Measurements from ENCODE around the gene IL2RA.
"Not testable (repeated sequence)": the region's sequence is repeated elsewhere in the genome, so short reads cannot be mapped to it uniquely, and the experiment has no call there.

The IL2RA gene

DNA sequence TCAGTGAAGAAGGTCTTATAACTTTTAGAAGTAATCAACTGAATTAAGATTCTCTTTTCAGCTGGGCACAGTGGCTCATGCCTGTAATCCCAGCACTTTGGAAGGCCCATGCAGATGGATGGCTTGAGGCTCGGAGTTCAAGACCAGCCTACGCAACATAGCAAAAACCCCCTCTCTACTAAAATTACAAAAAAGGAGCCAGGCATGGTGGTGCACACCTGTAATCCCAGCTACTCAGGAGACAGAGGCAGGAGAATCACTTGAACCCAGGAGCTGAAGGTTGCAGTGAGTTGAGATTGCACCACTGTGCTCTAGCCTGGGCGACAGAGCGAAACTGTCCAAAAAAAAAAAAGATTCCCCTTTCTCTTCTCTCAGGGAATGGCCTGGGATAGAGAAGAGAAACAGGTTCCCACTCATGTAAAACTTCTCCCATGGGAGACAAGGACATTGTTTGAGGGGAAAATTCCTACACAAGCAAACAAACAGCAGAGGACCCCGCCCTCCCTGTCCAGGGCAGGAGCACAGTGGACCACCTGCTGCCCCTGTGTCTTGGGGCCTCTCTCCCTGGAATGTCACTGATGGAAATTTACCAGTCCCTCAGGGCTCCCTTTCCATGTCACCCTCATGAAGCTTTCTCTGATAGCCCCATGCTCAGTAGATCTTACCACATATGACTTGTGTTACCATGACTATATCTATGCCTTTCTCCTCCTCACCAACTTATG is 5.6 kb downstream of the IL2RA start:
- no peak for DNase-seq

DNA sequence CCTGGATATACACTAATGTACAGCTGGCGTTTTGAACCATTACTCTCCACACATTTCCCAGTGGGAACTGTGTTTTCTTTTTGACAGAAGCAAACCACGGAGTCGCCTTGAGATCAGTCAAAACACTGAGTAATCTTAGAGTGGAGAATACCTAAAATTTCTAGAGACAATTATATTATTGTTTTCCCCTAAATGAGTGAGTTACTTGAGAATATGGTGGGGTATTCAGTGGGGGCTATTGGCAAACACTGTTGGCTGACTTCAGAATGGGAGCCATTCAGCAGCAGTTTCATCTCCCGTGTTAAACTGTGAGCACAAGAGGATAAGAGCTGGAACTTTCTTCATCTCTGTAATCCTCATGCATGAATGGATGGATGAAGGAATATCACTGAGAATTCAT is 6.2 kb downstream of the IL2RA start:
- DNase-seq, result no peak

DNA sequence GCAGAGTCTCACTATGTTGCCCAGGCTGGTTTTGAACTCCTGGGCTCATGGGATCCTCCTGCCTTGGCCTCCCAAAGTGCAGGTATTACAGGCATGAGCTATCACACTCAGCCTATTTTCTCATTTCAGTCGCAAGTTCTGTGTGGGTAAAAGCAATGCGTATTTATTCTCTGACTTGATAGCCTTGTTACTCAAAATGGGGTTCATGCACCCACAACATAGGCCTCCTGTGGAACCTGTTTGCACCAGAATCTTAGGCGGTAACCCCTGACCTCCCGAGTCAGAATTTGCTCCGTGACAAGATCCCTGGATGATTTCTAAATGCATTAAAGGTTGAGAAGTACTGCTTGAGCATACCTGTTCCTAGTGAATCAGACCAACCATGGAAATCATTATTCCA is 7.3 kb downstream of the IL2RA start:
- DNase-seq, result no peak

DNA sequence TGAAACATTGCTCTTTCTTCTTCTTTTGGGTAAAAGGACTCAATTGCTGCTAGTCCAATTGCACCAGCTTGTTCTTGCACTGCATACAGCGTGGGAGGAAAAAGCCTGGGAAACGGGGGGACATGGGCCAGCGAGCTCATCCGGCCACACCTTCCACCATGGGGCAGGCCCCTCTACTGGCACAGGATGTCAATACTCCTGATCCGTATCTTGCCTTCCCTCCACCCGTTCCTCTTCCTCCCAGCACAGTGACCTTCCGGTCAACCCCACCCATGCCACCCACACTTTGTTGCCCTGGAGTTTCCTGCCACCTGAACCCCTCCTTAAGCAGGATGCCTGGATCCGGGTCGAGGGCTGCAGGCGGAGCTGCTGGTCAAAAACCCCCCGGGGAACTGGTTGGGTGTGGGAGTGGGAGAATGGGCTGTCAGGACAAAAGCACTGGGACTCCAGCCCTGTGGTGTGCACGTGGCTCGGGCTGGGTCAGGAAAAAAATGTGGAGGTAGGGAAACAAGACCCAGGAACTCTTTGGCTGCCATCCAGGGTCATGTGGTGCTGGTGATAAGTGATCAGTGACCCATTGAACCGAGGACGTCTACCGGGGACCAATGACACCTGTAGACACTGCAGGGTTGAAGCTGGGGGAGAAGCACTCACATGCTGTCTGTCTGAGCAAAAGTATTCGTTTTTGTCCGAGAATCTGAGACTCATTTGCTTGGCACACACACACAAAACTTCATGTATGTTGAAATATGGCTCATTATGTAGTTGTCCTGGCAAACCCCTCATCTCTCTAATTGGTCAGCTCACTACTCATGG is 8.1 kb downstream of the IL2RA start:
- DNase-seq, result peak; percentile 58

DNA sequence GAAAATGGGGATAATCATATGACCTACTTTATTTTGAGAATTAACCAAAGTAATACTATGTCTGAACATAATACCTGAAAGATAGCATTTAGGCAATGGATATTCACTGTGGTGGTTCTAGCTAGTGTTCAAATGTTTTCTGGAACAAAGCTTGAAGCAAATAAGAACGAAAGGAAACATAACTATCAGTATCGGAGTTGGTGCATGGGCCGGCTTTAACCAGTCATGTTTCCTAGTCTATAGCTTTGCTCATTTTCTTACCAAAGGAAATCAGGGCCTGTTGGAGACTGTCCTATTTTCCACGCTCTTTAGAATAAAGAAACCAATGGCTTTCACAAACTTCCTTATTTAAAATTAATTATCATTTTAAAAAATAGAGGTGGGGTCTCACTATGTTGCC is 8.9 kb downstream of the IL2RA start:
- DNase-seq, result no peak

DNA sequence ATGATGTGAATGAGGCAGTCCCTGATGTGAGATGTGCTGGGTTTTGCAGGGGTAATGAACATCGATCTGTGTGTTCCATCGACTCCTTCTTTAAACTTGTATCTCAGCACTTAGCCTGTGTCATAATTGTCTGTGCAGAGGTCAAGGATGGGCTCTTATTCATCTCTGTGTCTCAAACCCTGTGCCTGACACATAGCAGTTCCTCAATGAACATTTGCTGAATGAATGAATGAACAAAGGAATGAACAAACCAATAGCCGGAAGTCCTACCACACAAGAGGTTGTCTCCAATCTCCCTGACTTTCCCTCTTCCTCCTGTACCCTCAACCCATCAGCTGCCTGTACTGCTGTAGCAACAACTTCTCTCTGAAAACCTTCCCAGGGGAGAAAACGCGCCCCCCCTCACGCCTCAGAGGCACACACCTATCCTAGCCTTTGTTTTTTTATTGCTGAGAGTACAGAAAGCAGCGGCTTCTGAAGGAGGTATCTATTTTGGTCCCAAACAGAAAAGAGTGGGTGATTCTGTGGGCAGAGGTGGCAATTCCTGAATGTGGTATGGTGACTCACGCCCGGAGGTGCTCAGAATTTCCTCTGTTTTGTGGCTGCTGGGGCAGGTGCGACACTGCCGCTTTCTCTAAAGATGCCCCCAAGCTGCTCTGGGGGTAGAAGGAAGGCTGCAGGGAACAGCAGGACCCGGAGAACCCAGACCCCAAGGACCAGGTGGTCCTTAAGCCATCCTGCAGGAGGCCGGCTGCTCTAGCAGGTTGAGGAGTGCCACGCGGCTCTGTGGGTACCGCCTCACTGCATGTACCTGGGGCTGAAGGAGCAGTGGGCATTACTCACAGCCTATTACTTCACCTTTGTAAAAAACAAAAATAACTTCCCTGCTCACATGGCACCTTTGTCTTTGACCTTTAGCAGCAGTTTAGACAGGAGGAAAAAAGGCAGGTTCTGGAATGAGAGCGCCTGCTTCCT is 9.6 kb downstream of the IL2RA start:
- peak; percentile 90 for DNase-seq

DNA sequence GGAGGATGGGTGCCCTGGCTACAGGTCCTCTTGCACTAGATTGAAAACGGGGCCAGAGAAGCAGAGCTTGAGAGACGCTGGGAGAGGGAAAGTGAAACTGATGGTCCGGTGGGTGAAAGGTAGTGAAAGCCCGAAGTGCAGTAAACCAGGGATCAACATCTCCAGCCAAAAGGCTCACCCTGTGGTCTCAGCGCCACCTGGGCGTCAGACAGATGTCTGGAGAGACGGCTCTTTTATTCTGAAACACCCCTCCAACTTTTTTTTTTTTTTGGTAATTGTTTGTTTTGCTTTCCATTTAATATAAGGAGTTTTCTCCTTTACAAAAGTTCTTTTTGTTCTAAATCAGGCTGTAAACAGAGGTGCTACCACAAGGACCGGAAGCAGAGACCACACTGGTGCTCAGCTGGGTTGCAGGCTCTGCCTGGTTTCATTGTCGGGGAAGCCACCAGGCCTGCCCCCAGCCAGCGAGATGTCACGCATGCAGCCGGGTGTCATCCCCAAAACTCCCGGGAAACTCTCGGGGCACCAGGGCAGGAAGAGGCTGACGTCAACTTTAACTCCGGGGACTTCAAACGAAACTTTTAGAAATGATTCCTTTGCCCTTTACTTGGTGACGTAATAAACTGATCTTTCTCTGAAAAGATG is 11.2 kb downstream of the IL2RA start:
- DNase-seq, result peak; percentile 96

DNA sequence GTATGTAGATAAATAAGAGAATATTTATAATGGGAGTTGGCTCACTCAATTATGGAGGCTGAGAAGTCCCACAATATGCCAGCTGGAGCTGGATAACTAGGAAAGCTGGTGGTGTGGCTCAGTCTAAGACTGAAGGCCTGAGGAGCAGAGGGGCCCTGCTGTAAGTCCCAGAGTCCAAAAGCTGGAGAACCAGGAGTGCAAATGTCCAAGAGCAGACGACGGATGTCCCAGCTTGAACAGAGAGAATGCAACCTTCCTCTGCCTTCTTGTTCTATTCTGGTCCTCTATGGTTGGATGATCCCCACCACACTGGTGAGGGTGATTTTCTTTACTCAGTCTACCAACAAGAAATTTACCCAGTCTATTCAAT is 13.2 kb downstream of the IL2RA start:
- no peak for DNase-seq

DNA sequence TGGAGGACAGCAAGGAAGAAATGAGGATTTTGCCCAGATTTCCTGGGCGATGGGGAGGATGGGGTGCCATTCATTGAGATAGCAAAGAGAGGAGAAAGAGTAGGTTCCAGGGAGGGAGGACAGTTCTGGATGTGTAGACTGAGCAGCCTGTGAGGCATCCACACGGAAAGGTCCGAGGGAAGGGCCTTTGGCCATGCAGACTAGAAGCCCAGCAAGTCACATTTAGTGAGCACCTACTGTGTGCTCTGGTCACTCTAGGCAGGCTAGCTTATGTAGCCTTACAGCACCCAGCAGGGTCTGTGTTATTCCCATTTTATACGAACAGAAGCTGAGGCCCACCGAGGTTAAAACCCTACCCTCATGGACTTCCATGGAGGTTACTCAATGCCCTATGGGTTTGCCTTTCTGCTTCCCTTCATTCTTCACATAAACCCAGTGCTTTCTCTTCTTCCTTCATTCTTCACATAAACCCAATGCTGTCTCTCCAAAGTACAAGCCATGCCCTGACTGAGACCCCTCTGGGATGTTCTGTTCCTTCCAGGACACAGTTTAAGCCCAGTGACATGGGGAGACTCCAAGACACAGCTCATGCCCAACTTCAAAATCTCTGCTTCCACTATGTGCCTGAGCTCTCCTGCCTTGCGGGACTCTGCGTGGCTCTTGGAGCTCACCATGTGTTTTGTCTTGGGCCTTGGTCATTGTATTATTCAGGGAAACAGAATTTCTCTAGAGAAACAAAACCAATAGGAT is 13.7 kb downstream of the IL2RA start:
- no peak for DNase-seq

DNA sequence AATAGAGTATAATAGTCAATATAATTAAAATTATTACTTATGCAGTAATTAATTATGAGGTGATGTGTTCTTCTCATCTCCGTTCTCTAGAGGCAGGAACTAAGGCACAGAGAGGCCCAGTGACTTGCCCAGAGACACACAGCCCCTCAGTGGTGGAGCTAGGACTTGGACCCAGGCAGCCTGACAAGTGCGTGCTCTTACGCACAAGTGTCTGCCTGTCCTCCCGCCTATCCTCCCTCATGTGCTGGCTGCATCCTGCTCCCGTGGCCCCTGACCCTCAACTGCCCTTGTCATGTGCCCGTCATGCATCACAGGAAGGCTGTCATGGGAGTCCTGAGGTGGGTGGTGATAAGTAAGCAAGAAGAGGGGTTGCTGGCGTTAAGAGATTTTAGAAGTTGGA is 14.3 kb downstream of the IL2RA start:
- no peak for DNase-seq

DNA sequence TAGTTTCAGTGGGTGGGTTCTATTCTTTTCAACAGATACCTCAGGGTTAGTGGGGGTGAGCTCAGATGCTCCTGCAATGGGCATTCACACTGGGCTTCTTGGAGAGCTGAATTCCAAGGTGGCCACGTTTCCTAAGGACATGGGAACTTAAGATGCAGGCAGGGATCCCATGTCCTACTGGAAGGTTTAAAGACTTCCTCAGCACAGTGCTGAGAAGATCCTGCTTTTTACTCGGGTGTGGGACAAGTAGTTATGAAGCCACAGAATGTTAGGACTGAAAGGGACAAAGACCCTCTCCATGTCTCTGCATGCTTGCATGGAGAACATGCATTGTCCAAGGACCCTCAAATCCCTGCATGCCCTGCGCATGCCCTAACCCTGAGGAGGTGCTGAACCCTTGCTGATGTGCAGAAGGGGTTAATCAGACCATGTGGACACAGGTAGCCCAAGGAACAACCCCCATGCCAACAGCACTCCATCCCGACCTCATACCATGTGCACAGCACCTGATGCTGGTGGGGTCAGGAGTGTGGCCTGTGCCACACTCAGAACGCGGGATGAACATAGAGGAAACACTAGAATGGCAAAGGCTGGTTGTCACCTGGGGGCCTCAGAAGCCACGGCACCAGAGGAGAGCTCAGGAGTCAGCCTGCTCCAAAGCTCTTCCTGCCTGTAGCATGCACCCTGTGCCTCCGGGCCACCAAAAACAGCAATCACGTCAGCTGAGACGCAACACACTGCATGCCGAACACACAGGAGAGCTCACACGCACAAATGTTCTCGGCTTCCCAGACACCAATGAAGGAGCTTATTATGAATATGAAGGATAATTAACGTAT is 15.2 kb downstream of the IL2RA start:
- DNase-seq, result no peak

DNA sequence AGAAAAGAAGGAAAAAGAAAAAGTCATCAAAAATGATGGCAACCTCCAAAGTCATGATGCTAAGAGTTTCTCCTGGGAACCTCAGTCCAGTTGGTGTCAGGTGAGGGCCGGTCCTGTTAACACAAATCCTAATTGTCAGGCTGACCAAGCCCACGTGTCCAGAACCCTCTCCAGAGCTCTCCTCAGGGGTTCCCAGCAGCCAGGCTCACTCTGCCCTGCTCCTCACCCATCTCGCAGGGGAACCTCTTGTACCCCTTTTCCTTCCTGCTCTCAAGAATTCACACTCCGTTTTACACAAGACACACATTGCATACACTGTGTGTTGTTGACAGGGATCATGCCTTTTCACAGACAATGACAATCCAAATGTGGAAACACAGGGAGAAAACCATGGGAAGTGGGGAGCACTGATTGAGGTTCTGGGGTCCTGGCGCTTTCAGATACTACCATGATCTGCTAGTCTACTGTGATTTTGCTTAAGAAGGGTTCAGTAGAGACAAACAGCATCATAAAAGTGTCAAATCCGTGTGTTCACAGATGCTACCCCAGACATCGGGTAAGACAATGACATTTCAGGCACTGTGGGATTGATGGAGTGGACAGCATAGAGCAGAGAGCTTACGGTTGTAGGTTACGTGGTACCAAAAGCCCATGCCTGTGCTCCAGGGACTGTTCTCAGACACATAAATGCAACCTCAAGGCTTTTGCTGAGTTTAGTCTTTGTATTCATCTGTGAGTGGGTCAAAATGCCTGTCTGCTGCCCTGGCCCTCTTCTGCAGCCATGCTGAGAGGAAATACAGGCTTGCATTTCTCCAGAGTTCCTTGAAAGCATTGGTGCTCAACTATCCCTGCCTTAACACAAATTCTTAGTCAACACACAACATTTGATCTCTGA is 16.0 kb downstream of the IL2RA start:
- no peak for DNase-seq

DNA sequence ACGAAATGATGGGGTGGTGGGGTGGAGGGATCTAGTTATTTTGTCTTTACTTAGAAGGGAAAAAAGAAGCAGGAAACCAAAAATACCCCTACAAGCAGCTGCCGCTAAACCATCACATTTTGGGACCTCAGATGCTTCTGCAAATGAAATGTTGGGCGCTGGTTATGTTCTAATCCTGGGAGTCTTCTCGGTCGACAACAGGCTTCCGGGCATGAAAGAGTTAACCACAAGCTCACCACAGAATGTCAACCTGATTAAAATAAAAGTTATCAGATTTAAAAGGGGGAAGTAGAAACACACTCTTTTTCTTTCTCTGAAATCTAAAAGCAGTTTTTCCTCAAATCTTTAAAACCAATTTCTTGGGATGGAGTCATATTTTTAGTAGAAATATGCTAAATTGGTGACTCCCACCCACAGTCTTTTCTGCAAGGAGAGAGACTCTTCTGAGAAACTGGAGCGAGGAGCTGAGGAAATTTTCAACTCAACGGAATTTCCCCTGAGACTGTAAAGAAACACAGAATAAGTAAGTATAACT is 16.8 kb downstream of the IL2RA start:
- DNase-seq, result peak; percentile 83

DNA sequence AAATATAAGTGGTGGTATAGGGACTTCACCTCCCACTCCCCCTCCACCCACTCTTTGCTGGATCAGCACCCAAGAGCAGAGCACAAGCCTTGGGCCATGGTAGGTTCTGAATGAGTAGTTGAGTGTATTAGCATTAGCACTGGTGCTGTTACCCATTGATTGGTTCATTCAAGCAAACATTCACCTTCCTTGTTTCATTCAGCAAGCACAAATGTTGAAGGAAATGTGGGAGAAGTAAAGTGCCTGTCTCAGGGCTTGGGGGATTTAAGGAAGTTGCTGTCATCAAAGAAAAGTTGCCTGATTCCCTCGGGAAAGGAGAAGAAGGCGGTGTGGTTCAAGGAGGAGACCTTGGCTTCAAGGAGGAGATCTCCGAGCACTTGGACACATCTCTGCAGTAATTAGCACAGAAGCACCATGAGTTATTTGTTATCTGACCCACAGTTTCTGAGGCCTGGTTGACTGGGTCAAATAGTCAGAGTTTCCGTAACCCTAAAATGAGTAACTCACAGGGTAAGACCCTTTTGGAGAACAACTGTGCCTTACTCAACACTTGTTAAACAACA is 17.3 kb downstream of the IL2RA start:
- DNase-seq, result peak; percentile 75

DNA sequence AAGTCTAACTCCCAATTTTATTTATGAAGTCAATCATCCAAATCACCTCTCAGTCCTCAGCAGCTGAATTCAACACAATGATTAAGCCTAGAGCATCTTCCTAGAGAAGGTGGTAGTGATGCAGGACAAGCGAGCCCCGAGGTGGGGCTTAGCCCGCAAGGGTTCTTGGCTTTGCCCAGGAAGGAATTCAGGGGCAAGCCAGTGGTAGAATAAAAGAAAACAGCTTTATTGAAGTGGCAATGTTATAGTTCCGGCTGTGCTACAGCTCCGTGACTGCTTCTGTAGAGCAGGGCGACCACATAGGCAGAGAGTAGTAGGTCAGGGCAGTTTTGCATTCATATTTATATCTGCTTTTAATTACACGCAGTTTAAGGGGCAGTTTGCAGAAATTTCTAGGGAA is 18.1 kb downstream of the IL2RA start:
- no peak for DNase-seq

DNA sequence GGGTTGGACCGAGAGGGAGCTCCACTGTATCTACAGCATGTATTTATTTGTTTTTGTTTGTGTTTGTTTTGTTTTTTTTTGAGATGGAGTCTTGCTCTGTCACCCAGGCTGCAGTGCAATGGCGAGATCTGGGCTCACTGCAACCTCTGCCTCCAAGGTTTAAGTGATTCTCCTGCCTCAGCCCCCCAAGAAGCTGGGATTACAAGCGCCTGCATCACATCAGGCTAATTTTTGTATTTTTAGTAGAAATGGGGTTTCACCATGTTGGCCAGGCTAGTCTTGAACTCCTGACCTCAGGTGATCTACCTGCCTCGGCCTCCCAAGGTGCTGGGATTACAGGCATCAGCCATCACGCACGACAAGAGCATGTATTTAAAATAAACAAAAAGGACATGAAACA is 18.8 kb downstream of the IL2RA start:
- DNase-seq, result not testable (repeated sequence)

DNA sequence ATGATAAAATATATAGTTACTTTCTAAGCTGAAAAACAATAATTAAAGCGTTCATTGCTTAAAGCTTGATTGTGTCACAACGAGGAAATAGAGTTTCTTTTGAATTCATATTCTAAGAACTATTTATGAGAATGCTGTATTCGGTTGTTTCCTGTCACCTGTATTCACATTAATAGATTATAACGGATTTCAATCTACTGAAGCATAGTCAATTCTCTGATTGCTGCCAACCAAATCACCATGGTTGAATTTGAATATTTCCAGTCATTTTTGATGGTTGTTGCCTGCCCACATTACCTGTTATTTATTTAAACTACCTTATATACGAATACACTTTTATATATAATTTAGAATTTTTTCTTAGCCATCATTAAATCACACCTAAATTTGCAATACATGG is 22.0 kb downstream of the IL2RA start:
- DNase-seq, result no peak

DNA sequence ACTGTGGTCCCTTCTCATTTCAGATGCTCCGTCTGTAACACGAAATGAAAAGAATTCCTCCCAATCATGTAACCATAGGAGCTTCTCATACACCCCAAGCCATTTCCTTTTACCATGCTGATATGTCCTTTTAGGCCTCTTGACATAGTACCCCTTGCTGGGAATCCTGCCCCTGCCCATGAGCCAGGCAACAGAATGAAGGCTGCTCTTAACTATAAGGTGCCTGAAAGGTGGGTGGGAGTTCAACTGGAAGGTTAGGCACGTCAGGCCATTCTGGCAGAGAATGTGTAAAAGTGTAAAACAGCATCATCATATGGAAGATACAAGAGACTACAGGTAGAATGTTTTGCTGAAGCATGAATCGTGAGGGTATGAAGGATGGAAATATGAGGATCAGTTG is 22.5 kb downstream of the IL2RA start:
- DNase-seq, result no peak

DNA sequence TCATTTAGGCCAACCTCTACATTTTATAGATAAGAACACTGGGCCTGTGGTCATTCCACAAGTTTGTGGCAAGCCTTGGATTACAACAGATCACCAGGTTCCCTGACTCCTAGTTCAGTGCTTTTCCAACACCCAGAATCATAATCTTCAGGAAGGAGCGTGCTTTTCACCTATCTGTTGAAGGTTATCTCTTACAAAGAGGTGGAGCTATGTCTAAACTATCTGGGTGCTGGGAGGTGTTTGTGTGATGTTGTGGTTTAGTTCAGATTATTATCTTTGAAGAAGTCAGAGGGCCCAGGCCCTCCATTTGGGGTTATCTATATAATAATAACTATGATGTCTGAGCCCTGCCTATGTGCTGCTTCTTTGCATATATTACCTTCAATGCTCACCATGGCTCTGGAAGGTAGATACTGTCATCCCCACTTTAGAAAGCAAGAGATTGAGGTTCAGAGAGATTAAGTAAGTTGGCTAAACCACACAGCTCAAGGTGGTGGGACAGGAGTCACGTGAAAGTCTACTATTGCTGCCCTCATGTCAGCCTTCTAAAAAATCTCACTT is 24.0 kb downstream of the IL2RA start:
- DNase-seq, result no peak

Measured in activated CD4-positive, alpha-beta T cell treated with anti-CD3 and anti-CD28 coated beads, Interleukin-2, amount 50 U/mL, for 16 hours (primary cell).